ENCODE measurements around the gene BACH2.

DNA sequence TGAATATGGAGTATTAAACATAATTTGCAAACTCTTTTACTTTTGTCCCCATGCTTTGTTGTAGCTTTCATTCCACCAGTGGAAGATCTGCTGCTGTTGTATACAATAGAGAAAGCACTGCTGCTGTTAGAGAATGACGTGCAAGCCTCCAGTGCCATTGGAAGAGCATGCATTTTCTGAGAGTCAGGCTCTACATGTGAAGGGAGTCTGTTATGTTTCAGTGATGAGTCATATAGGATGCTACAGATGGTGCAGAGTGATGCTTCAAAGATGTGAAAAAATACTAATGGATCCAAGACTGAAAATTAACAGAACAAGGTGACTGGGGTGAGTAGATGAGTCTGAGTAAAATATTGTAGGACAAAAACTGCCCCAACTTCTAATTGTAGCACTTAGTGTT, 22.4 kb upstream of the BACH2 start:
- TF ChIP-seq, protein P1, sequence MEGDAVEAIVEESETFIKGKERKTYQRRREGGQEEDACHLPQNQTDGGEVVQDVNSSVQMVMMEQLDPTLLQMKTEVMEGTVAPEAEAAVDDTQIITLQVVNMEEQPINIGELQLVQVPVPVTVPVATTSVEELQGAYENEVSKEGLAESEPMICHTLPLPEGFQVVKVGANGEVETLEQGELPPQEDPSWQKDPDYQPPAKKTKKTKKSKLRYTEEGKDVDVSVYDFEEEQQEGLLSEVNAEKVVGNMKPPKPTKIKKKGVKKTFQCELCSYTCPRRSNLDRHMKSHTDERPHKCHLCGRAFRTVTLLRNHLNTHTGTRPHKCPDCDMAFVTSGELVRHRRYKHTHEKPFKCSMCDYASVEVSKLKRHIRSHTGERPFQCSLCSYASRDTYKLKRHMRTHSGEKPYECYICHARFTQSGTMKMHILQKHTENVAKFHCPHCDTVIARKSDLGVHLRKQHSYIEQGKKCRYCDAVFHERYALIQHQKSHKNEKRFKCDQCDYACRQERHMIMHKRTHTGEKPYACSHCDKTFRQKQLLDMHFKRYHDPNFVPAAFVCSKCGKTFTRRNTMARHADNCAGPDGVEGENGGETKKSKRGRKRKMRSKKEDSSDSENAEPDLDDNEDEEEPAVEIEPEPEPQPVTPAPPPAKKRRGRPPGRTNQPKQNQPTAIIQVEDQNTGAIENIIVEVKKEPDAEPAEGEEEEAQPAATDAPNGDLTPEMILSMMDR (IDR thresholded peaks at IDR 0.05), result no peak
- TF ChIP-seq POLR2A (IDR thresholded peaks at IDR 0.05), result no peak
- no peak for TF ChIP-seq POLR2AphosphoS5 (IDR thresholded peaks at IDR 0.05)

Measured in upper lobe of left lung (tissue), 4 donors.